GM19324 (cell line): Measurements from ENCODE around the gene ANOS1.

Source experiments
- ATAC-seq: cut with Tn5 transposase; IDR thresholded peaks from one replicate; pipeline ENCODE4 v1.9.1; 2021; ENCODE audit warnings: mild to moderate bottlenecking, moderate library complexity; ENCODE audit not compliant: unreplicated experiment, low FRiP score

ANOS1 gene

DNA sequence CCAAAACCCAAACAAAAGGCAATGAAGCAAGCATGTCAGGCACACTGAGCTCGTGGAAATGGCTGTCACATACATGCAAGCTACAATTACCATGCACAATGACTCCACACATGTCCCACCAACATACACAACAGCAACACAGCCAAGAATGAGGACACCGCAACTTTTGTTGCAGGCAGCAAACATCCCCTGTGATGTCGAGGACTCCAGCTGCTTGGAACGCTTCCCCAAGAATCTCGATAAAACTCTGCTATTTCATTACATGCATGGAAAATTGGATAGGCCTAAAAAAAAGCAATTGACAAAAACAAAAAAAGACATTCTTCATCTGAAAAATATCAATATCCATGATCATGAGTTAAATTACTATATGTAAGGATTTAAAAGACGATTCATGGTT is 11.8 kb downstream of the ANOS1 start:
- ATAC-seq, result no peak

DNA sequence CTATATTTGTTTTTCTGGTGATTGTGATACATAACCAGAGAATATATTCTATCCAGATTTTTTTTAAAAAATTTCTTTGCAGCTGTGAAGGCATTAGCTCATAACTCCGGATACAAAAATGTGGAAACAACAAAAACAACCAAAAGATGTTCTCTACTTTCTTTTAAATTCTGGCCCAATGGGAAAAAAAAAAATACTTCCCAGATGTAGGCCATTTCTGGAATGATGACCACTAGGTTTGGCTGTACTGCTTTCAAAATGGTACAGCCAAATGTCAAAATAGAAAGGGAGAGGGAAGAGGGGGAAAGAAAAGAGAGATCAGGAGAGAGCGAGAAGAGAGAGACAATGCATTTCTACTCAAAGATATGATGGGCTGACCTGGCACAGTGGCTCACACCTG is 14.6 kb downstream of the ANOS1 start:
- ATAC-seq, result no peak

DNA sequence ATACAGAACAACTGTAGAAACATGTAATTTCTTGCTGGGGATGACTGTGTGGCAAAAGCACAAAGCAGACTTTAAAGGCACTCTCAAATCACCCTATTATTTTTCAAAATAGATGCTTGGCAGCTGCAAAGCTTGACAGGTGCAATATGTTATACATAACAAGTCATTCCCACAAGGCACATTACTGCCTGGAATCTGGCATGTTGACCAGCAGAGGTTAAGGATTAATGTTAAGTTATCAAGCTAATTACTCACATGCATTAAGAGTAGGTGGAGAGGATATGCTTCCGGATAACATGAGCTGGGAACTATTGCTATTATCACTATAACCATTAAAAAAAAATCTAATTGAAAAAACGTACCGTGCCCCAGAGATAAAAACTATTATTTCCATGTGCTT is 17.8 kb downstream of the ANOS1 start:
- no peak for ATAC-seq

DNA sequence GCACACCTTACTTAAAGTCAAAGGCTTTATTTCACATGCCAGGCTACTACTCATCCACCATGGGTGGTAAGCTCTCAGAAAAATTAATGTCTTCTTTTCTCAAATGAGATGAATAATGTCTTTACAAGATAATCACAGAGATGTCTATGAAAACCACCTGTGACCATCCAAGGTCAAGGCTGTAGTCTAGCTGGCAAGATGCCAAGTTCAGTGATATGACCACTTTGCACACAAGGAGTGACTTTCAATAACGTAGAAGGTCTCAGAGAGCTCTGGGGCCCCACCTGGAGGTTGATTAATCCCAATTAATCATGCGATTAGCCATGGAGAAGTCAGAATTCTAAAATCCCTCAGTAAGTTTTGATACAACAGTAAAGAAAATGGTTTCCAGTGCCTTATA is 20.5 kb downstream of the ANOS1 start:
- ATAC-seq, result no peak

DNA sequence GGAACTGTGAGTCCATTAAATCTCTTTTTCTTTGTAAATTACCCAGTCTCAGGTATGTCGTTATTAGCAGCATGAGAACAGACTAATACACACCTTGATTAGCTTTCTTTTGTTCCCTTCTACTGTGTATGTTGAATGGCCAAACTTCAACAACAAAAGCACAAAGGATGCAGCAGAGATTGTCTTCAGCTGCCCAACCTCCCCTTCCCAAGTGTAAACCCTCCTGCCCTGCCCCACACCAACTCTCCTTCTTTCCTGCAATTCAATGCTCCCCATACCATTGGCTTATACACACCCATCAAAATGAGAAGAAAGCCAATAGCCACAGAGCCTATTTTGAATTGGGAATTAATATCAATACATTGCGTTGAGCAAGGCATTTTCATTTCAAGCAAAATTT is 27.8 kb downstream of the ANOS1 start:
- ATAC-seq, result no peak

DNA sequence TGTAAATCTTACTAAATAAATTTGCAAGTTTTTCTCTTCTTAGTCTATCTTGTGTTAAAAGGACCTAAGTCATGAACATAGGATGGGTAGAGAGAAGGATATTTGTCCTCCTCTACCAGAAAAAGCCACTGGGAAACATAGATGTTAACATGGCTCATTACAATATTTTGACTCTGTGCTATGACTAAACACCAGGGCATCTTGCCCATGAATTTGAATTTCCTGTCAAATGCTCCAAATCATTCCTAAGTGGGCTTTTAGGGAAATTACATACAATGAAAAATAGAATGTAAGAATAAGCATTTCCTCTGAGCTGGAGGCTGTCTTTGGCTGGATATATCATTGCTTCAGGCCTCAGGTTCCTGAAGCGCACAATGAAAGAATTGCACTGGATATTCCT is 39.1 kb downstream of the ANOS1 start:
- ATAC-seq, result no peak

DNA sequence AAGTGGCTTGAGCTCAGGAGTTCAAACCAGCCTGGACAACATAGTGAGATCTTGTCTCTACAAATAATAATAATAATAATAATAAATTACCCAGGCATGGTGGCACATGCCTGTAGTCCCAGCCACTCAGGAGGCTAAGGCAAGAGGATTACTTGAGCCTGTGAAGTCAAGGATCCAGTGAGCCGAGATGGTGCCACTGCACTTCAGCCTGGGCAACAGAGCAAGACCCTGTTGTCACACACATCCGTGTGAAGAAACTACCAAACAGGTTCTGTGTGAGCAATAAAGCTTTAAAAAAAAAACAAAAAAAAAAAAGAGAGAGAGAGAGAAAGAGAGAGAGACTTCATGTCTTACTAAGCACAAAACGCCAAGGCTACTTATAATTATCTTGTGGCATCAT is 42.5 kb downstream of the ANOS1 start:
- ATAC-seq, result no peak

DNA sequence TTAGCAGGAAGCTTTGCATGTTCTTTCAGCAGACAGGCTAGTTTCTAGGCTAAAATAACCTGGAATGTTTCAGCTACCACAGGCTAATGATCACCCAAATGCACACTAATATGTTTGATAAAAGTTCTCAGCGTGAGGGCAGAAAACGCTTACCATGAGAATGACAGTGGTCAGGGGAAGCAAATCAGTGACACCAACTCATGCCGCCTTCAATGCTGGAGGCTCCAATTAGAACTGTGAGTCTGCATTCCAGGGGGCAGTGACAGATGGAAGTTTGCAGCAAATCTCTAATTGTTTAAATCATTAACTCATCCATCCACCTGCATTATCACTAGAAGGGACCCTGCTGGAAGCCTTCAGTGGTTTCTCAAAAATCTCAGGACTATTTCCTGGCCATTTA is 43.2 kb downstream of the ANOS1 start:
- ATAC-seq, result no peak

DNA sequence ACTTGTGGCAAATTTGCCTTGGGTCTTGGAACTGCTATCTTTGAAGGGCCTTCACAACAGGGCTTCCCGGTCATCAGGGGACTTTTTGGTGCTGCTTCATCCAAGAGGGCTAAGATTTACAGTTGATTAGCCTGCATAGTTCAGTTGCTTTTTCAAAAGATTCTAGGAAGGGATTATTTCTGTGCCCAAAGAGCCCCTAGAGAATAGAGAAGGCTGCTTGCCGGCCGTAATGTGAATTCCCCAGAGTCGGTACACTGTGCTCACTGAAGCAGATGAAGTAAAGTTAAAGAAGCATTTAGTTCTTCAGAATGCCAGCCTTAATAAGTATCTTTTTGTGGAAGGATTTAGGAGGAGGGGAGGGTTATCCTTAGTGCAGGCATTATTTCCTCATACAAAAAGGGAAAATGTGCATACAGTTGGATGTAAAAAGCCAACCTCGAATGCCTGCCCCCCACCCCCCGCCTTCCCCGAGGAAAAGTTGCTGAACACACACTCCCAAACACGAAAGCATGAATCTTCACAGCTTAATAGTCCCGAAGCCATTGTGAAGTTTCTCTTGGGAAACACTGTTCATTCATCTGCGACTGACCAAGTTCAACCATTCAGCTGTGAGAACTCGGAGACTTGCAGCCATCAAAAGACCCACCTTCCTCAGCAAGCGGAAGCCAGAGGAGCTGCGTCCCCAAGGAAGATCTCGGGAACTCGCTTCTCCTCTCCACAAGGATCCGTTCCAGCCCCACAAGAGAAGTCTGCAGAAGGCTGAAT is 47.6 kb downstream of the ANOS1 start:
- ATAC-seq, result no peak

DNA sequence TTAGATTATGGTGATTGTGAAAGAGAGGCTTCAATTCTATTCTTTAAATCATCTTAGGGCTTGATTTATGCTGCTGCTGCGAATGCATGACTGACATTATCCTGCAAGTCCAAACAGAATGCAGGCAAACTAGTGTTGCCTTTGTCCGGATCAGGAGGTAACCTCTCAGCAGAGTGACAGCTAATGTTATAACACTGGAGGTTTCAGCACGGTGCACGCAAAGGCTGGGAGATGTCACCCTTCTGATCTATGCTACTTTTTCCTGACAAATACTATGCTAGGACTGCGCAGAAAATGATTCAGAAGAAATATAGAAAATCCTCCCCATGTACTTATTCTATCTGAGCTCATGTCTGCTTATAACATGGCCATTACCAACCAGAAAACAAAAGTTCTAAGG is 48.2 kb downstream of the ANOS1 start:
- ATAC-seq, result no peak

DNA sequence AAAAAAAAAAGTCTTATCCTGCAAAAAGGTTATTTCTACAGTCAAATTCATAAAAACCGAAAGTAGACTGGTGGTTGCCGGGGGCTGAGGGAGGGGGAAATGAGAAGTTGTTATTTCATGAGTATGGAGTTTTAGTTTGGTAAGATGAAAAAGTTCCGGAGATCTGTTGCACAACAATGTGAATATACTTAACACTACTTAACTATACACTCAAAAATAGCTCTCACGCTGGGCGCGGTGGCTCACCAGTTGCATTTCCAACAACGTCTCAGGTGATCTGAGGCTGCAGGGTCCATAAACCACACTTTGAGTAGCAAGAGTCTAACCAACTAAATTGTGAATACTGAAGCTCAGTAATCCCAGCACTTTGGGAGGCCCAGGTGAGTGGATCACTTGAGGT is 52.4 kb downstream of the ANOS1 start:
- no peak for ATAC-seq

DNA sequence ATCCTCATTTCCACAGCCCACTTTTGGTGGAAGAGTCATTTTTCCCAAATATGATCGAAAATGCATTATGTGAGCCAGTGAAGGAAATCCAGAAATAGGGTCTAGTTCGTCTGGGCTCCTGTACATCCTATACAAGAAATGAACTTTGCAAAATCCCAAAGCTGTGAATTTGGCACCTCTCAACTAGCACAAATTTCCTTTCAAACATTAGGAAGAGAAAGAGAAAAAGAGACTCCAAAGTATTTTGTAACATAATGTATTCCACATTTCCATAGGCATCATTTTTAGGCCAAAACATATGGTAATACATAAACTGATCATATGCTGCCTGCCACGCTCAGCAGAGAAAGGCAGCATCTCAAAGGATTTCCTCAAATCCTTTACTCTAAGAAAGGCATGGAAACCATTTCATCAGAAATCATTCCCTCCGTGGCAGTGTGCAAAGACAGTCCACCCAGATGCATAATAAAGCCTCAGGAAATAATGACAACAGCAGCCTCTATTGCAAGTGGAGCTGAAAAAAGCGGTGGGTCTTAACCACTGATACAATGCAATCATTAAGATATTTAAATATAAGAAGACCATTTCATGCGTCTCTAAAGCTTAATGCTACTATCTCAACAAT is 56.8 kb downstream of the ANOS1 start:
- ATAC-seq, result no peak

DNA sequence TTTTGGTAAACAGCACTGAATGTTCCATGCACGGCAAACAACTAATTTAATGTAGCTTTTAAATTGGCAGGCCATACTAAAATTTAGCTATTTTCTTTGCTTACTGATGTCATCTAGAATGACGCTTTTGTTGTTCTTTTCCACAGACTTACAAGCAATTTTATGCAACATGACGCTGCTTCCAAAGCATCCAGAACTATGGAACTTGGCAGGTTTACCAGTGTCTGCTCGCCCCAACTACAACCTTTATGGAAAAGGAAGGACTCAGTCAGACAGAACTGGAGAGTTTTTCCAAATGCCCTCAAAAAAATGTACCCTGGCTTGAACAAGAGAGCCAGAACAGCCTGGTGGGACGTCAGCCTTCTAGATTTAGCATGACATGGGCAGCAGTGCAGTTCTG is 58.7 kb downstream of the ANOS1 start:
- ATAC-seq, result no peak

DNA sequence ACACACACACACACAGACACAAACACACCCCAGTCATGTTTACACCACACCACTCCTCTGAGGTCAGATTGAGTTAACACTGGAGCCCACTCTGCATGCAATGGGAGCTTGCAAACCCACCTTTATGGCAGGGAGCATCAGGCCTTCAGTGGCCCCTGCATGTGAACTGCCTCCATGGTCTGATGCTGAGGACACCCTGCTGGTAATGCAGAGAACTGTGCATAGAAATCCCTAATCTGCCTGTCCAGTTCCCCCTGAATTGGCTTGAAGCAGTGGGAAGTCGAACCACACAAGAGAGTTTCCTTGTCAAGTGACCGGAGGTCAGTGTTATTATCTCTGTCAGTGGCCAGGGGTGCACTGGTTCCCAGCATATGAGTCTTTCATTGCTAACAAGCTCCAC is 59.8 kb downstream of the ANOS1 start:
- ATAC-seq, result no peak

DNA sequence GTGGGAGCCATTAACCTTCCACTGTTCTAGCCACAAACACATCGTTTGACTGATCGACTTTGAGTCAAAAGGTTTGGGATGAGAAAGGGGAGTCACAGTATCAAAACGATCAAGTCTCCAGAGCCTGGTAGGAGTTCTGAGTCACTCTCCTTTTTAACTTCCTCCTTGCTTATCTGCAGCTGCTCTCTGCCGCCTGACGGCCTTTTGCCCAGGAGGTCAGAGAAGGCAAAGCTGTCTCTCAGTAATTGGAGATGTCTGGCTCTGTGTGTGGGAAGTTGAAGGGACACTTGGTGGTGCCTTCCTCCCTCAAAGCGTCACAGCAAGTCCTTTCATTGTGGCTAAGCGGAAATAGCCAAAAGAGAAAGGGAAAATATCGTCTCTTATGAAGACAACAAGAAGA is 63.1 kb downstream of the ANOS1 start:
- ATAC-seq, result no peak

DNA sequence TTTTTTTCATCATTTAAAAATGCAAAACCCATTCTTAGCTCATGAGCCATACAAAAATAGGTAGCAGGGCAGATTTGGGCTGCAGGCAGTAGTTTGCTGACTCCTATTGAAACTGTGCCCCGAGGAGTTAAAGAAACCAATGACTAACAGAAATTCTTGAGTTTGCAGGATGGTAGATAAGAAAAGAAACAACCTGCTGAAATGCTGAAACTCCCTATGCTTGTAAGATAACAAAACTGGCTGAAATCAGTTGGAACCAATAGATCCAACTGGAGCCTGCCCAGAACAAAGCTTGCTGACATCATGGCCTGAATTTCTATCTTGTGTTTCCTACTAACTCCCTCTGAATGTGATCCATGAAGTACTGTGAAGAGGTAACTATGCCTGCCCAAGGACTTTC is 68.6 kb downstream of the ANOS1 start:
- ATAC-seq, result no peak

DNA sequence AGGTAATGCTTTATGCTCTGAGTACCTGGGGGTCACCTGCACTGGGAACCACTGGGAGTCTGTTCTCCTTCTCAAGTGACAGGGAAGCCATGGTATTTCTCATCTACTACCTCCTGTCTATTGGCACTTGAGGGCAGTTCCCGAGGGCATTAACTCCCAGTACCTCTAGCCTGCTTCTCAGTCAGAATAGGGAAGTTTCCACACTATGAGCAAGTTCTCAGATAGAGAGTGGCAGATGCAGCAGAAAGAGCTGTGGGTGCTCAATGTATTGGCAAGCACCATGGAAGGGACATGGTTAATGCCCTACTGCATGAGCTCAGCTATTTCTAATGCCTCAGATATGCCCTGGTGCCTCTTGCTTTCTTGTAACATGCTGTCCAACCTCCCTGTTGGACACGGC is 74.1 kb downstream of the ANOS1 start:
- no peak for ATAC-seq

DNA sequence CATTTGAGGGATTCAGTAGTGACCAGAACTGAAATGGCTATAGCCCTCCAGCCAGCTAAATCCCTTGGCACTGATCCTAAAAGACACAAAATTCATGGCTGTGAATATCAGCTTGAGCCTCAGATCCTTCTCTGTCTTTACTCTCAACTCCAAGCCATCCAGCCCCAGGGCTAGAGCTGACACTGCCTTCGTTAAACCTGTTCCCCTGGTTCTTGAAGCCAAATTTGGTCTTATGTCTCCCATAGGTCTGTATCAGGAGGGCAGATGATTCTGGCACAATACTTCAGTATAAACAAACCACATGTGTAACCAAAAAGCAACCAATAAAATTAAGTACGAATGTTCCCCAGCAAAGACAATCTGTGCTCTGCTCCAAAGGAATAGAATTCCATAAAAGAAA is 78.0 kb downstream of the ANOS1 start:
- no peak for ATAC-seq

DNA sequence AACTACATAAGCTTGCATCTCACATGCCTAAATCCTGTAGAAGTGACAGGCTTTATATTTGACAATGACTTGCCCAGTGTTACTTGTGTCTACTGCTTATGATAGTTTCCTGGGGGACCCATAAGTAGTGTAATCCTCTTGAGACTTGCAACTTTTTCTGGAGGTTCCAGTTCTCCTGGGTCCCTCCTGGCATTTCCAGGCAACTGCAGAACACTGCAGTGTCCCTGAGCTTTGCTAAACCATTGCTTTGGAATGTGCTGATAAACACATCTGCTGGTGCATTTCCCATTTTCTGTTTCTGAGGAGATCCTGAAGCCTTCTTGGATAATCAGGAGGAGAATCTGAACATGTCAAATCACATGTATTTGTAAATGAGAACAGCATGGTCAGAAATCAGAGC is 82.0 kb downstream of the ANOS1 start:
- ATAC-seq, result no peak

DNA sequence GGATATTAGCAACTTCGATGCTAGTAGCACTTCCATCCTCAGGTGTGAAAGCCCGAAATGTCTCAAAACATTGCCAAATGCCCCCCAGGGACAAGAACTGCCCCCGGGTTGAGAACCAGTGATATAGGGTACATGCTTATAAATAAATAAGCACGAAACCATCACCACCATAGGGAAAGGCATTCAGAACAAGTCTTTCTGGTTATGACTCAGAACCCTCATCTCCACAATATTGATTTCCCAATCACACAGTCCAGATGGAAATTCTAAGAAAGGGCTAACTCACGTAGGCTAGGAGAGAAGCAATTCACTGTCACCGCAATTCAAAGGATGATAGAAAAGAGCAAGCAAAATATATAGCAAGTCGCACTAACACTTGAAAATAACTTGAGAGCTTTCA is 84.8 kb downstream of the ANOS1 start:
- no peak for ATAC-seq

DNA sequence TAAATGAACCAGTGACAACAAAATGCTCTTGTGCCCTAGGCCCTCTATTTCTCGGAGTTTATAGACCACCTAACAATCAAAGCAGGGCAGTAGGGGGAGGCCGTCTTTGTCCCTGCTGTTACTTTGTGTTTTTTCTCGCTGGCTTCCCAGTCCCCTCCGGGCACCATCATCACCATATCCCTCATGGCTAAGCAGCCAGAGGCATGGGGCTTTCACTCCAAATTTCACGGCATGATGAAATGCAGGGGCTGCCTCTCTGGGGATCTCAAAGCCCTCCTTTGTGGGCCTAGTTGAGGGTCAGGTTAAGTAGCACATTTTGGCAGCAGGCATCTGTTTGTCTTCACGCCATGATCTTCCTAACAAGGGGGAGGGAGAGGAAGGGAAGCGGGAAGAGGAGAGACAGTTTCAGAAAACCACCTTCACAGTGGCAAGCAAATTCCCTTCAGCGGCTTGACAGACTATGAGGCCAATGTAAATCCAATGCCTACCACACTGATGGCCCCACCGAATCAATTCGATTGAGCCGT is 91.9 kb downstream of the ANOS1 start:
- ATAC-seq, result no peak

DNA sequence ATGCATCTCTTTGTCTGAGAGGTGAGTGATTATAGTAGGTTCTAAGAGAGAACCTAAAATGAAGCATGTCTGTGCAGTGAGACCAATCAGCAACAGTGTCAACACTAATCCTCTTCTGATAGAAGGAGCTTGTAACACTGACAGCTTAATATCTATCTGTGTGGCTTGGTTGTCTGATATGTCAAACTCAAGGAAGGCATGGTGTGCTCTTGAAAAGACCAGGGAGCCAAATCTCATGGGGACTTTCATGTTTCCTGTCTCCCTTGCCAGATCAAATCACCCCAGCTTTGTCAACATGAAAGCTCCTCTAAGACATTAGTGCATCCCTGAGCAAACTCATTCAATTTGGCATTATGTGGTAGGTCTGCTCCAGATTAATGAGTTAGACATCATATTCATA is 95.4 kb downstream of the ANOS1 start:
- no peak for ATAC-seq
